ENCODE measurements around the gene CSRP1.

DNA sequence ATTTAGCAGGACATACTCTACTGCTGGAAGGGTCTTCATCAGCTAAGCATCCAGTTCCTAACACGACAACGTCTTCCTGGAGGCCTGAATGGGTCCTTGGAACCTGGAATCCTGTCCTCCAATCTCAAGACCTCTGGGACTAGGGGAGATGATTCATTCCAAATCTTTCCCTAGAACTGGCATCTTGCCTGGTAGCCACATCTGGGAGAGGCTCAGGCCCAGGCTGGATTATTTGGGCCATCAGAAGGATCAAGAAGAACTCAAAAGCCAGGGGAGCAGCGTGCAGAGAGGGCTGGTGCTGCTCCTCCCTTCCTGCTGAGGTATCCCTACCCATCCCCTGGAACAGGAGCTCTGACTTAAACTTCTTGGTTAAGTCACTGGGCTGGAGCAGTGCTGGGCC, 35.2 kb downstream of the CSRP1 start:
- TF ChIP-seq, protein P1, sequence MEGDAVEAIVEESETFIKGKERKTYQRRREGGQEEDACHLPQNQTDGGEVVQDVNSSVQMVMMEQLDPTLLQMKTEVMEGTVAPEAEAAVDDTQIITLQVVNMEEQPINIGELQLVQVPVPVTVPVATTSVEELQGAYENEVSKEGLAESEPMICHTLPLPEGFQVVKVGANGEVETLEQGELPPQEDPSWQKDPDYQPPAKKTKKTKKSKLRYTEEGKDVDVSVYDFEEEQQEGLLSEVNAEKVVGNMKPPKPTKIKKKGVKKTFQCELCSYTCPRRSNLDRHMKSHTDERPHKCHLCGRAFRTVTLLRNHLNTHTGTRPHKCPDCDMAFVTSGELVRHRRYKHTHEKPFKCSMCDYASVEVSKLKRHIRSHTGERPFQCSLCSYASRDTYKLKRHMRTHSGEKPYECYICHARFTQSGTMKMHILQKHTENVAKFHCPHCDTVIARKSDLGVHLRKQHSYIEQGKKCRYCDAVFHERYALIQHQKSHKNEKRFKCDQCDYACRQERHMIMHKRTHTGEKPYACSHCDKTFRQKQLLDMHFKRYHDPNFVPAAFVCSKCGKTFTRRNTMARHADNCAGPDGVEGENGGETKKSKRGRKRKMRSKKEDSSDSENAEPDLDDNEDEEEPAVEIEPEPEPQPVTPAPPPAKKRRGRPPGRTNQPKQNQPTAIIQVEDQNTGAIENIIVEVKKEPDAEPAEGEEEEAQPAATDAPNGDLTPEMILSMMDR (IDR thresholded peaks at IDR 0.05) = no peak
- no peak for TF ChIP-seq POLR2A (IDR thresholded peaks at IDR 0.05)
